ENCODE measurements around the gene ACSS2. TPM values are rescaled to one million over a fixed set of nuclear protein-coding genes. Genes with fewer than 3 reads are reported as not detected.

The ACSS2 gene
- total and polyA plus RNA-seq, 11 donors: 72.6 to 117 (median 99.7) TPM

- no peak for TF ChIP-seq POLR2A (IDR thresholded peaks at IDR 0.05)
- no peak for TF ChIP-seq CTCF (IDR thresholded peaks at IDR 0.05)
- Histone ChIP-seq H3K4me1 (peaks cover 0 to 25% (median 10%) of the 10 kb centered on the region in 12 donors), H3K36me3 (peaks cover 0 to 45% (median 11%) of the 10 kb centered on the region in 9 donors), H3K27me3 (no peaks in the 10 kb centered on the region), H3K27ac (no peak overlapping the region), H3K4me3 (no peak overlapping the region), H3K9me3 (no peaks in the 10 kb centered on the region)
- intact Hi-C loops (cut with DNase I): loop anchor here in 1 of 10 donors (5.0 kb wide), 1 partner anchor 37 kb away; no protein-coding TSS in a partner anchor
- DNase-seq: no peak
- WGBS, 4 donors: 94 to 95% (median 95%) methylated on average over 6 of the region's 6 CpGs
- no peak for ATAC-seq
Measured at GRCh38 chr20:34949120-34949519, 72.7 kb downstream of the ACSS2 start.

- TF ChIP-seq CTCF (IDR thresholded peaks at IDR 0.05) (no peak), POLR2A (IDR thresholded peaks at IDR 0.05) (no peak)
- no peak overlapping the region for H3K4me3 ChIP-seq
- peaks cover 0 to 29% (median 2%) of the 10 kb centered on the region in 9 donors for H3K36me3 ChIP-seq
- WGBS, 4 donors: 92 to 95% (median 94%) methylated on average over 2 of the region's 2 CpGs
- H3K27me3 ChIP-seq: no peaks in the 10 kb centered on the region
- H3K9me3 ChIP-seq: no peaks in the 10 kb centered on the region
- intact Hi-C loops (cut with DNase I): loop anchor here in 1 of 10 donors (5.0 to 10.0 kb wide), 2 partner anchors 39 to 144 kb away; partner anchors contain the start of gene TRPC4AP
- peaks cover 0 to 30% (median 19%) of the 10 kb centered on the region in 12 donors for H3K4me1 ChIP-seq
- H3K27ac ChIP-seq: peak overlapping the region in 7 of 12 donors; percentile 11 to 94 (median 65)
- ATAC-seq: no peak
- DNase-seq: no peak
Measured at GRCh38 chr20:34951252-34951651, 74.8 kb downstream of the ACSS2 start.

GRCh38 chr20:34951652-34952051 is 75.2 kb downstream of the ACSS2 start:
- DNase-seq (peak in 2 of 5 donors; percentile 30 to 51), ATAC-seq (no peak)
- Histone ChIP-seq H3K4me3 (no peak overlapping the region), H3K4me1 (peaks cover 0 to 31% (median 20%) of the 10 kb centered on the region in 12 donors), H3K9me3 (no peaks in the 10 kb centered on the region), H3K27ac (peak overlapping the region in 9 of 12 donors; percentile 7 to 94 (median 61)), H3K36me3 (peaks cover 0 to 25% (median 2%) of the 10 kb centered on the region in 9 donors), H3K27me3 (no peaks in the 10 kb centered on the region)
- WGBS, 4 donors: 54 to 61% (median 61%) methylated on average over 8 of the region's 8 CpGs
- TF ChIP-seq CTCF (IDR thresholded peaks at IDR 0.05) (peak in 2 of 12 donors; percentile 6 to 10), POLR2A (IDR thresholded peaks at IDR 0.05) (no peak)
- intact Hi-C loops (cut with DNase I): loop anchor here in 1 of 10 donors (5.0 to 10.0 kb wide), 2 partner anchors 39 to 143 kb away; partner anchors contain the start of gene TRPC4AP

GRCh38 chr20:34952671-34953070 is 76.3 kb downstream of the ACSS2 start:
- no peak for ATAC-seq
- 67 to 81% (median 72%) methylated on average over 5 of the region's 5 CpGs for WGBS, 4 donors
- no peaks in the 10 kb centered on the region for H3K9me3 ChIP-seq
- peaks cover 0 to 20% (median 2%) of the 10 kb centered on the region in 9 donors for H3K36me3 ChIP-seq
- H3K27ac ChIP-seq: peak overlapping the region in 9 of 12 donors; percentile 7 to 94 (median 61)
- no peak for TF ChIP-seq POLR2A (IDR thresholded peaks at IDR 0.05)
- H3K4me1 ChIP-seq: peaks cover 0 to 31% (median 20%) of the 10 kb centered on the region in 12 donors
- intact Hi-C loops (cut with DNase I): loop anchor here in 1 of 10 donors (5.0 to 10.0 kb wide), 2 partner anchors 40 to 142 kb away; partner anchors contain the start of gene TRPC4AP
- no peak for DNase-seq
- no peaks in the 10 kb centered on the region for H3K27me3 ChIP-seq
- no peak overlapping the region for H3K4me3 ChIP-seq
